Ishikawa (cell line): ENCODE measurements around the gene SLC7A1.

ENCODE experiments used
- CEBPB ChIP-seq: IDR thresholded peaks from 2 replicates; pipeline ENCODE4 v1.6.1; 2012
- CREB1 ChIP-seq: IDR thresholded peaks from 2 replicates; pipeline ENCODE4 v1.6.1; 2012; ENCODE audit warnings: low read depth
- EGR1 ChIP-seq: IDR thresholded peaks from 2 replicates; pipeline ENCODE4 v1.6.1; 2012
- EP300 ChIP-seq: IDR thresholded peaks from 2 replicates; pipeline ENCODE4 v1.6.1; 2012; ENCODE audit warnings: borderline replicate concordance
- FOXM1 ChIP-seq: IDR thresholded peaks from 2 replicates; pipeline ENCODE4 v1.6.1; 2012; ENCODE audit warnings: low read depth, borderline replicate concordance
- NFIC ChIP-seq: IDR thresholded peaks from 2 replicates; pipeline ENCODE4 v1.6.1; 2012
- RAD21 ChIP-seq: IDR thresholded peaks from 2 replicates; pipeline ENCODE4 v1.6.1; 2012; ENCODE audit warnings: low read depth
- TAF1 ChIP-seq: IDR thresholded peaks from 2 replicates; pipeline ENCODE4 v1.6.1; 2012; ENCODE audit warnings: low read depth, mild to moderate bottlenecking
- TCF12 ChIP-seq: IDR thresholded peaks from 2 replicates; pipeline ENCODE4 v1.6.1; 2012; ENCODE audit warnings: low read depth
- TEAD4 ChIP-seq: IDR thresholded peaks from 2 replicates; pipeline ENCODE4 v1.6.1; 2012
- USF1 ChIP-seq: IDR thresholded peaks from 2 replicates; pipeline ENCODE4 v1.6.1; 2012
- YY1 ChIP-seq: IDR thresholded peaks from 2 replicates; pipeline ENCODE4 v1.6.1; 2012; ENCODE audit warnings: low read depth
- ZBTB7A ChIP-seq: IDR thresholded peaks from 2 replicates; pipeline ENCODE4 v1.6.1; 2012; ENCODE audit warnings: low read depth
- TF ChIP-seq, protein P1 (sequence below): IDR thresholded peaks from 2 replicates; pipeline ENCODE4 v1.6.1; 2012; ENCODE audit warnings: low read depth, mild to moderate bottlenecking
- TF ChIP-seq, protein P2 (sequence below): IDR thresholded peaks from 2 replicates; pipeline ENCODE4 v1.6.1; 2012

Gene SLC7A1

DNA sequence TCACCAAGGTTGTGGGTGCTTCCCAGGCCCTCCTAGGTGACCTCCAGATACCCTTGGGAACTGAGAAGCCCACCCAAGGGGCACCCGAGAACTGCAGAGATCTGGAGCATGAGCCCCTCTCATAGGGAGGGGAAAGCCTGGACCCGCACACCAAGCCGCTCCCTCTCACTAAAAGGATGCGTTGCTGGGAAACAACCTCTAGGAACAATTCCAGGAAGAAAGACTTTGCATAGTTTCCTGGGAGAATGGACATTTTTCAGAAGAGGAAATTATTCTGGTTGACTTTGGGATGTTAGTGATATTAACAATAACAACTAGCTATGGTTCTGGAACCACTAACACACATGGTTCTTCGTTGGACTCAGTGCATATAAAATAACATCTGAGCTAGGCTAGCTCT lies 64.6 kb downstream of the SLC7A1 start:
- TF ChIP-seq NFIC (no peak), ZBTB7A (no peak), TEAD4 (no peak), TCF12 (no peak), EGR1 (no peak), TAF1 (no peak), RAD21 (no peak), EP300 (no peak), CEBPB (no peak), USF1 (no peak), CREB1 (no peak), FOXM1 (no peak), YY1 (no peak)
- TF ChIP-seq, protein P1, sequence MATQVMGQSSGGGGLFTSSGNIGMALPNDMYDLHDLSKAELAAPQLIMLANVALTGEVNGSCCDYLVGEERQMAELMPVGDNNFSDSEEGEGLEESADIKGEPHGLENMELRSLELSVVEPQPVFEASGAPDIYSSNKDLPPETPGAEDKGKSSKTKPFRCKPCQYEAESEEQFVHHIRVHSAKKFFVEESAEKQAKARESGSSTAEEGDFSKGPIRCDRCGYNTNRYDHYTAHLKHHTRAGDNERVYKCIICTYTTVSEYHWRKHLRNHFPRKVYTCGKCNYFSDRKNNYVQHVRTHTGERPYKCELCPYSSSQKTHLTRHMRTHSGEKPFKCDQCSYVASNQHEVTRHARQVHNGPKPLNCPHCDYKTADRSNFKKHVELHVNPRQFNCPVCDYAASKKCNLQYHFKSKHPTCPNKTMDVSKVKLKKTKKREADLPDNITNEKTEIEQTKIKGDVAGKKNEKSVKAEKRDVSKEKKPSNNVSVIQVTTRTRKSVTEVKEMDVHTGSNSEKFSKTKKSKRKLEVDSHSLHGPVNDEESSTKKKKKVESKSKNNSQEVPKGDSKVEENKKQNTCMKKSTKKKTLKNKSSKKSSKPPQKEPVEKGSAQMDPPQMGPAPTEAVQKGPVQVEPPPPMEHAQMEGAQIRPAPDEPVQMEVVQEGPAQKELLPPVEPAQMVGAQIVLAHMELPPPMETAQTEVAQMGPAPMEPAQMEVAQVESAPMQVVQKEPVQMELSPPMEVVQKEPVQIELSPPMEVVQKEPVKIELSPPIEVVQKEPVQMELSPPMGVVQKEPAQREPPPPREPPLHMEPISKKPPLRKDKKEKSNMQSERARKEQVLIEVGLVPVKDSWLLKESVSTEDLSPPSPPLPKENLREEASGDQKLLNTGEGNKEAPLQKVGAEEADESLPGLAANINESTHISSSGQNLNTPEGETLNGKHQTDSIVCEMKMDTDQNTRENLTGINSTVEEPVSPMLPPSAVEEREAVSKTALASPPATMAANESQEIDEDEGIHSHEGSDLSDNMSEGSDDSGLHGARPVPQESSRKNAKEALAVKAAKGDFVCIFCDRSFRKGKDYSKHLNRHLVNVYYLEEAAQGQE: no peak
- TF ChIP-seq, protein P2, sequence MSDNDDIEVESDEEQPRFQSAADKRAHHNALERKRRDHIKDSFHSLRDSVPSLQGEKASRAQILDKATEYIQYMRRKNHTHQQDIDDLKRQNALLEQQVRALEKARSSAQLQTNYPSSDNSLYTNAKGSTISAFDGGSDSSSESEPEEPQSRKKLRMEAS: no peak

GRCh38 chr13:29529754-29530153 lies 65.7 kb downstream of the SLC7A1 start:
- TF ChIP-seq RAD21 (no peak), TAF1 (no peak), CREB1 (no peak), FOXM1 (no peak), YY1 (no peak), ZBTB7A (no peak), TCF12 (no peak), USF1 (no peak), CEBPB (no peak), EP300 (no peak)
- TF ChIP-seq, protein P2: no peak

GRCh38 chr13:29527916-29528315 lies 67.6 kb downstream of the SLC7A1 start:
- no peak for TF ChIP-seq YY1
- TF ChIP-seq EP300: no peak
- TF ChIP-seq ZBTB7A: no peak
- no peak for TF ChIP-seq NFIC
- no peak for TF ChIP-seq USF1
- no peak for TF ChIP-seq RAD21
- TF ChIP-seq TCF12: no peak
- TF ChIP-seq FOXM1: no peak
- no peak for TF ChIP-seq EGR1
- no peak for TF ChIP-seq TAF1
- TF ChIP-seq, protein P1: no peak
- no peak for TF ChIP-seq CREB1
- no peak for TF ChIP-seq CEBPB
- TF ChIP-seq, protein P2: no peak
- TF ChIP-seq TEAD4: no peak

DNA sequence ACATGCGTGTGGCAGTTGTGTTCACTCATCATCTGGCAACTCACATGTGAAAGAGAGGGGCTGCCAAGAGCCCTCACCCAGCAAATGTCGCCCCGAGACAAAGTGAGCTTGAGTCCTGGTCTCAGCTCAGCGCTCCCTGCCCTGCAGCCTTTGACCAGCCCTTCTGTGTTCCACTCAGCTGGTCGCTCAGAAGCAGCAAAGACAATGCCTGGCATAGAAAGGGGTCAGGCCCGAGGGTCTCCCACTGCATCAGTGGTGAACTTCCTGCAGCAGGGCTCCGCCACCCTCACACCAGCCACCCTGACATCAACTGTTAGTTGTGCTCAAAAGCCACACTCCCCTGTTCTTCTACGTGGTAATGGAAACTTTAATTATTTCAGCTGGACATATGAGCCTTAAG lies 68.0 kb downstream of the SLC7A1 start:
- TF ChIP-seq, protein P2: no peak
- TF ChIP-seq CEBPB: no peak

DNA sequence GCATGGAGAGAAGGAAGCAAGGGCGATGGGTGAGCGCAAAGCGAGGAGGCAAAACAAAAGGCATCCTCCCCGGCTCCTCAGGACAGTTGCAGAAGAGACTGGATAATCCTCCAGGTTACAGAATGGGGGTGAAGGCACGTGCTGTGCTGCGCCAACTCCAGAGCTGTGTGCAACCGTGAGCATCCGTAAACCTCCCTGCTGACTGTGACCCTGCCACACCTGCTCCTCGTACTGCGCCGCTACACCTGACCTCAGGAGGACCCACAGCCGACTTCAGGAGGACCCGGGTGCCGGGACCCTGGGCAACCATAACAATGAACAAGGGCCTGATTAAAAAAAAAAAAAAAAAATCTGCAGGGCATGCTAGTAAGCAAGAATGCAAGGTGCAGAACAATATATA lies 68.7 kb downstream of the SLC7A1 start:
- no peak for TF ChIP-seq TAF1
- TF ChIP-seq NFIC: no peak
- TF ChIP-seq EP300: no peak
- TF ChIP-seq CREB1: no peak
- no peak for TF ChIP-seq ZBTB7A
- no peak for TF ChIP-seq TCF12

- TF ChIP-seq EGR1 (no peak), RAD21 (no peak), USF1 (no peak), NFIC (no peak), CEBPB (no peak), FOXM1 (no peak), TCF12 (no peak), EP300 (no peak), YY1 (no peak), TAF1 (no peak), ZBTB7A (no peak), CREB1 (no peak), TEAD4 (no peak)
- TF ChIP-seq, protein P1: no peak
- TF ChIP-seq, protein P2: no peak
Measured at GRCh38 chr13:29525757-29526156, 69.7 kb downstream of the SLC7A1 start.
